Measurements from ENCODE around the gene EFCAB11.

Gene EFCAB11

GRCh38 chr14:89836830-89837469 is 117.6 kb downstream of the EFCAB11 start:
- no peak for DNase-seq (ENCODE audit: low read depth)
- no peak overlapping the region for H3K4me3 ChIP-seq (ENCODE audit: low read depth, low read length)
- no peak for TF ChIP-seq CTCF (IDR thresholded peaks at IDR 0.05; ENCODE audit: control insufficient read depth, extremely low read depth, insufficient read depth)

- no peak for TF ChIP-seq CTCF (IDR thresholded peaks at IDR 0.05; ENCODE audit: control insufficient read depth, extremely low read depth, insufficient read depth)
These were observed 120.9 kb downstream of the EFCAB11 start for GRCh38 chr14:89833661-89834060.

GRCh38 chr14:89833120-89833532 is 121.4 kb downstream of the EFCAB11 start:
- H3K4me3 ChIP-seq (ENCODE audit: low read depth, low read length): no peak overlapping the region
- peak; percentile 63 for DNase-seq (ENCODE audit: low read depth)
- no peak for TF ChIP-seq CTCF (IDR thresholded peaks at IDR 0.05; ENCODE audit: control insufficient read depth, extremely low read depth, insufficient read depth)

More at GRCh38 chr14:89833661-89834060, 120.9 kb downstream of the EFCAB11 start:
- H3K4me3 ChIP-seq (ENCODE audit: low read depth, low read length): no peak overlapping the region
- DNase-seq (ENCODE audit: low read depth): no peak

- DNase-seq (ENCODE audit: low read depth): no peak
- H3K4me3 ChIP-seq (ENCODE audit: low read depth, low read length): no peak overlapping the region
- no peak for TF ChIP-seq CTCF (IDR thresholded peaks at IDR 0.05; ENCODE audit: control insufficient read depth, extremely low read depth, insufficient read depth)
These were observed 125.9 kb downstream of the EFCAB11 start for GRCh38 chr14:89828471-89829165.

GRCh38 chr14:89827265-89827664 is 127.3 kb downstream of the EFCAB11 start:
- H3K4me3 ChIP-seq (ENCODE audit: low read depth, low read length): no peak overlapping the region
- no peak for DNase-seq (ENCODE audit: low read depth)
- no peak for TF ChIP-seq CTCF (IDR thresholded peaks at IDR 0.05; ENCODE audit: control insufficient read depth, extremely low read depth, insufficient read depth)

GRCh38 chr14:89826596-89826995 is 127.9 kb downstream of the EFCAB11 start:
- no peak overlapping the region for H3K4me3 ChIP-seq (ENCODE audit: low read depth, low read length)
- no peak for TF ChIP-seq CTCF (IDR thresholded peaks at IDR 0.05; ENCODE audit: control insufficient read depth, extremely low read depth, insufficient read depth)
- no peak for DNase-seq (ENCODE audit: low read depth)
